Uterus (tissue), 4 donors: ENCODE measurements around the gene ASPG. TPM values are rescaled to one million over a fixed set of nuclear protein-coding genes. Genes with fewer than 3 reads are reported as not detected.

Source experiments
- DNase-seq, 2 donors: peaks; one replicate each; pipeline ENCODE4 v3.0.0-alpha.2; 2019 to 2020
- H3K27ac ChIP-seq, 2 donors: fragments of 200-600 bp; sonication (generic); 1 replicate in 1 of 2; 2 replicates in 1 of 2; pipeline ENCODE4 v1.5.1; 2016 to 2018
- H3K27me3 ChIP-seq, 2 donors: fragments of 200-600 bp; sonication (generic); one replicate each; pipeline ENCODE4 v1.5.1; 2018 to 2019; ENCODE audit warnings: control low read depth in 1 of 2
- H3K36me3 ChIP-seq, 2 donors: fragments of 200-600 bp; sonication (generic); one replicate each; pipeline ENCODE4 v1.5.1; 2019; ENCODE audit warnings: control low read depth in 1 of 2
- H3K4me1 ChIP-seq, 2 donors: fragments of 200-600 bp; sonication (generic); one replicate each; pipeline ENCODE4 v1.5.1; 2018 to 2019; ENCODE audit warnings: control low read depth in 1 of 2
- H3K4me3 ChIP-seq, 2 donors: fragments of 200-600 bp; sonication (generic); 1 replicate in 1 of 2; 2 replicates in 1 of 2; pipeline ENCODE4 v1.5.1; 2018 to 2019; ENCODE audit warnings: mild to moderate bottlenecking in 1 of 2
- H3K9me3 ChIP-seq, 2 donors: fragments of 200-600 bp; sonication (generic); one replicate each; pipeline ENCODE4 v1.5.1; 2019; ENCODE audit warnings: control low read depth in 1 of 2
- CTCF ChIP-seq, 4 experiments: fragments of 200-600 bp in 2 of 4; fragments of 450-650 bp in 2 of 4; sonication (generic) in 2 of 4; IDR thresholded peaks; one replicate each; pipeline ENCODE4 v1.5.1; 2016 to 2019; ENCODE audit warnings: antibody characterized with exemption in 4 of 4, mild to moderate bottlenecking in 2 of 4, moderate library complexity in 1 of 4
- POLR2A ChIP-seq, 2 donors: fragments of 450-650 bp; IDR thresholded peaks; one replicate each; pipeline ENCODE4 v1.6.1; 2016; ENCODE audit warnings: antibody characterized with exemption in 2 of 2, mild to moderate bottlenecking in 1 of 2, moderate library complexity in 1 of 2
- intact Hi-C: fragments of 100-400 bp; cut with DNase I; formaldehyde crosslinking; loops from one replicate; pipeline ENCODE4 v1.15.1; 2023; ENCODE audit warnings: low total_unique reads
- total RNA-seq, 4 donors: library from RNA; depleted of rRNA in 3 of 4; stranded (reverse); fragments of >200 nt in 3 of 4; gene quantifications; one replicate each; pipeline versions ENCODE4 v1.1.0 to v1.2.4, GENCODE V29; 2014 to 2023
- donor health status: DM: yes; HTN: yes; CAD: no.

The ASPG gene
- total RNA-seq, 4 donors from 2014 or later: 0.41 to 16.2 (median 0.51) TPM; not detected in 1

GRCh38 chr14:104105822-104106470 lies 20.4 kb downstream of the ASPG start:
- H3K27ac ChIP-seq: no peak overlapping the region
- H3K9me3 ChIP-seq: no peaks in the 10 kb centered on the region
- H3K4me1 ChIP-seq: no peaks in the 10 kb centered on the region
- intact Hi-C loops: no loop called here
- no peak for TF ChIP-seq CTCF (IDR thresholded peaks at IDR 0.05)
- no peak for TF ChIP-seq POLR2A (IDR thresholded peaks at IDR 0.05)
- no peaks in the 10 kb centered on the region for H3K27me3 ChIP-seq
- no peaks in the 10 kb centered on the region for H3K36me3 ChIP-seq
- no peak overlapping the region for H3K4me3 ChIP-seq
- peak in 1 of 2 donors; percentile 10 for DNase-seq

- Histone ChIP-seq H3K9me3 (no peaks in the 10 kb centered on the region), H3K27me3 (no peaks in the 10 kb centered on the region), H3K4me1 (no peaks in the 10 kb centered on the region), H3K27ac (no peak overlapping the region), H3K36me3 (no peaks in the 10 kb centered on the region), H3K4me3 (no peak overlapping the region)
- TF ChIP-seq POLR2A (IDR thresholded peaks at IDR 0.05) (no peak), CTCF (IDR thresholded peaks at IDR 0.05) (no peak)
- DNase-seq: peak in 1 of 2 donors; percentile 9
- intact Hi-C loops: no loop called here
Observed at GRCh38 chr14:104106471-104106991, 21.0 kb downstream of the ASPG start.

GRCh38 chr14:104107101-104107581 lies 21.6 kb downstream of the ASPG start:
- TF ChIP-seq CTCF (IDR thresholded peaks at IDR 0.05) (no peak), POLR2A (IDR thresholded peaks at IDR 0.05) (no peak)
- Histone ChIP-seq H3K36me3 (no peaks in the 10 kb centered on the region), H3K9me3 (no peaks in the 10 kb centered on the region), H3K27me3 (no peaks in the 10 kb centered on the region), H3K4me3 (no peak overlapping the region), H3K4me1 (no peaks in the 10 kb centered on the region), H3K27ac (no peak overlapping the region)
- DNase-seq: peak in 1 of 2 donors; percentile 3
- intact Hi-C loops: no loop called here

GRCh38 chr14:104107611-104108569 lies 22.4 kb downstream of the ASPG start:
- no peak overlapping the region for H3K4me3 ChIP-seq
- DNase-seq: peak in 1 of 2 donors; percentile 11
- intact Hi-C loops: no loop called here
- no peak overlapping the region for H3K27ac ChIP-seq
- H3K36me3 ChIP-seq: no peaks in the 10 kb centered on the region
- H3K4me1 ChIP-seq: no peaks in the 10 kb centered on the region
- TF ChIP-seq CTCF (IDR thresholded peaks at IDR 0.05) (no peak), POLR2A (IDR thresholded peaks at IDR 0.05) (no peak)
- H3K9me3 ChIP-seq: no peaks in the 10 kb centered on the region
- no peaks in the 10 kb centered on the region for H3K27me3 ChIP-seq
